Suprapubic skin (tissue), 4 donors: ENCODE results near the gene EPGN.

Experiments
- CTCF ChIP-seq, 2 donors: fragments of 200-600 bp in 1 of 2; fragments of 450-650 bp in 1 of 2; sonication (generic) in 1 of 2; IDR thresholded peaks; one replicate each; pipeline ENCODE4 v1.5.1; 2016 to 2019; ENCODE audit warnings: antibody characterized with exemption in 2 of 2, mild to moderate bottlenecking in 1 of 2, moderate library complexity in 1 of 2
- EP300 ChIP-seq: sonication (generic); formaldehyde crosslinking; IDR thresholded peaks from one replicate; pipeline ENCODE4 v1.6.1; 2017; ENCODE audit warnings: antibody characterized with exemption
- POLR2AphosphoS5 ChIP-seq, 3 donors: sonication (generic); formaldehyde crosslinking; IDR thresholded peaks; one replicate each; pipeline ENCODE4 v1.6.1; 2017; ENCODE audit warnings: antibody characterized with exemption in 3 of 3

DNA sequence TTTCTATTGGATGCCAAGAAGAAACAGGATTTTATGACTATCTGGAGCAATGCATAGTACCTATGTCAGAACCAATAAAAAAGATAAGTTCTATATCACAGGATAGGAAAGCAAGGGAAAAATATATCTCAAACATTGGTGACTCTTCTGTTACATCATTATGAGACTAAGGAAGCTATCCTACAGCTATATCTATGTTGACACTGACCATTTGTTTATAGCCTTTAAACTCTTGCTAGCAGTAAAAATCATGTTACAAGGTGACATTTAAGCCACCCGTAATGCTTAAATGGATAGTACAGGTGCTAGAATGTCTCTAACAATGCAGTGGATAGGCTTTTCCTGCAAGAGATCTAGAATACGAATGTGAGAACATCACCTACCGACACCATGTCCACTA is 28.6 kb upstream of the EPGN start:
- TF ChIP-seq CTCF (IDR thresholded peaks at IDR 0.05) = no peak
- no peak for TF ChIP-seq POLR2AphosphoS5 (IDR thresholded peaks at IDR 0.05)
- no peak for TF ChIP-seq EP300
